Testis (tissue), 5 donors: ENCODE data around the gene PMP22. TPM values are rescaled to one million over a fixed set of nuclear protein-coding genes. Genes with fewer than 3 reads are reported as not detected.

Experiments used
- DNase-seq: peaks from one replicate; pipeline ENCODE4 v3.0.0-alpha.2; 2019
- H3K27ac ChIP-seq, 2 donors: fragments of 200-600 bp; sonication (generic); one replicate each; pipeline ENCODE4 v1.5.1; 2019
- H3K27me3 ChIP-seq: fragments of 200-600 bp; sonication (generic); one replicate; pipeline ENCODE4 v1.5.1; 2019
- H3K36me3 ChIP-seq: fragments of 200-600 bp; sonication (generic); one replicate; pipeline ENCODE4 v1.5.1; 2017; ENCODE audit warnings: low read depth; ENCODE audit errors: missing control alignments
- H3K4me1 ChIP-seq: fragments of 200-600 bp; sonication (generic); one replicate; pipeline ENCODE4 v1.5.1; 2019
- H3K4me3 ChIP-seq, 2 donors: fragments of 200-600 bp; sonication (generic); one replicate each; pipeline ENCODE4 v1.5.1; 2017 to 2019
- H3K9me3 ChIP-seq: fragments of 200-600 bp; sonication (generic); one replicate; pipeline ENCODE4 v1.5.1; 2017
- POLR2A ChIP-seq: fragments of 450-650 bp; IDR thresholded peaks from one replicate; pipeline ENCODE4 v1.6.1; 2017; ENCODE audit warnings: antibody characterized with exemption, mild to moderate bottlenecking, moderate library complexity
- WGBS, 2 donors: methylation state at CpG; one replicate each; pipeline ENCODE4 v1.1.5; 2018; 5-methylcytosine and 5-hydroxymethylcytosine counted together
- intact Hi-C: fragments of 100-400 bp; cut with DNase I; formaldehyde crosslinking; loops from one replicate; pipeline ENCODE4 v1.15.1; 2023; ENCODE audit warnings: low total_unique reads
- long read RNA-seq, 2 donors: transcript quantifications; one replicate each; lab custom pipeline, GENCODE V29; 2026
- polyA plus RNA-seq: library from polyadenylated mRNA; stranded (reverse); fragments of 350-450 nt; fragmentation: Illumina TruSeq; extraction: RNeasy Lipid Tissue Mini Kit (QIAGEN cat#74804); gene quantifications from one replicate; pipeline ENCODE4 v1.2.3, GENCODE V29; 2014; ENCODE audit warnings: low read depth, low replicate concordance; ENCODE audit not compliant: insufficient read depth
- total RNA-seq, 2 donors: library from RNA; depleted of rRNA; stranded (reverse); fragments of >200 nt; gene quantifications; one replicate each; pipeline ENCODE4 v1.2.3, GENCODE V29; 2016
- TF ChIP-seq, protein P1 (sequence below), 3 experiments: fragments of 450-650 bp in 2 of 3; fragments of 200-600 bp in 1 of 3; sonication (generic) in 1 of 3; IDR thresholded peaks; one replicate each; pipeline ENCODE4 v1.5.1; 2016 to 2019; ENCODE audit warnings: antibody characterized with exemption in 3 of 3, mild to moderate bottlenecking in 2 of 3, moderate library complexity in 1 of 3

Gene PMP22
- total RNA-seq (10 to 100 TPM; 31.1 to 49.2 TPM), polyA plus RNA-seq (70.0 TPM)
- long read RNA-seq, donor 1, transcript PMP22-203 (5 exons, 1,817 nt), result major isoform, 40 of 64 reads
- long read RNA-seq, donor 1, transcript PMP22-201 (5 exons, 1,861 nt), result minor isoform, 7 of 64 reads
- long read RNA-seq, donor 1, partial matches to known transcripts, result 16 of 64 reads
- long read RNA-seq, donor 1, other reads (novel, unspliced or antisense), result 0 of 64 reads
- long read RNA-seq, donor 2, transcript PMP22-201 (5 exons, 1,861 nt), result minor isoform, 5 of 35 reads
- long read RNA-seq, donor 2, transcript PMP22-203 (5 exons, 1,817 nt), result major isoform, 20 of 35 reads
- long read RNA-seq, donor 2, partial matches to known transcripts, result 9 of 35 reads
- long read RNA-seq, donor 2, other reads (novel, unspliced or antisense), result 0 of 35 reads

DNA sequence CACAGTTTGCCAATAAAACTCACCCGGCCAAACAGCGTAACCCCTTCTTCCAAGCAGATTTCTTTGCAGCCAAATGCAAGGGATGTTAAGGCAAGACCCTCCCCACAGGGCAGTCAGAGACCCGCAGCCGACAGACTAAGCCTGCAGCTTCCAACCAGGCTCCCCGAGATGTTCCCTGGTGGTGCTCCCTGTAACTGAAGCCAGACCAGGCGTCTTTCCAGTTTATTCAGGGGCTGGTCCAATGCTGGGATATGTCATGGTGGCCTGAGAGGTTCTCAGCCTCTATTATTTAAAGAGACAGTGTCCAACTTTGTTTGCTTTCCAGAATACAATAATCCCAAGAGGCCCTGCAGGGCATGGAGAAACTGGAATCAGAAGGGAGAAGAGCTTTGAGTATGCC lies at the start of gene PMP22:
Gene PMP22, minus strand, starts transcription at position 196 of the 400 bp plus-strand sequence. CDS start 4,599 bp downstream, outside the sequence.
- H3K9me3 ChIP-seq, result no peaks in the 10 kb centered on the region
- no peaks in the 10 kb centered on the region for H3K27me3 ChIP-seq
- WGBS, 2 donors, result 48 to 57% methylated on average over 6 of the region's 6 CpGs
- H3K36me3 ChIP-seq, result no peaks in the 10 kb centered on the region
- intact Hi-C loops, result no loop called here
- DNase-seq, result peak; percentile 62
- peak within 1 kb of the TSS in 1 of 2 donors; percentile 2 for H3K4me3 ChIP-seq
- H3K27ac ChIP-seq, result no peak within 1 kb of the TSS
- no peak for TF ChIP-seq POLR2A
- TF ChIP-seq, protein P1, sequence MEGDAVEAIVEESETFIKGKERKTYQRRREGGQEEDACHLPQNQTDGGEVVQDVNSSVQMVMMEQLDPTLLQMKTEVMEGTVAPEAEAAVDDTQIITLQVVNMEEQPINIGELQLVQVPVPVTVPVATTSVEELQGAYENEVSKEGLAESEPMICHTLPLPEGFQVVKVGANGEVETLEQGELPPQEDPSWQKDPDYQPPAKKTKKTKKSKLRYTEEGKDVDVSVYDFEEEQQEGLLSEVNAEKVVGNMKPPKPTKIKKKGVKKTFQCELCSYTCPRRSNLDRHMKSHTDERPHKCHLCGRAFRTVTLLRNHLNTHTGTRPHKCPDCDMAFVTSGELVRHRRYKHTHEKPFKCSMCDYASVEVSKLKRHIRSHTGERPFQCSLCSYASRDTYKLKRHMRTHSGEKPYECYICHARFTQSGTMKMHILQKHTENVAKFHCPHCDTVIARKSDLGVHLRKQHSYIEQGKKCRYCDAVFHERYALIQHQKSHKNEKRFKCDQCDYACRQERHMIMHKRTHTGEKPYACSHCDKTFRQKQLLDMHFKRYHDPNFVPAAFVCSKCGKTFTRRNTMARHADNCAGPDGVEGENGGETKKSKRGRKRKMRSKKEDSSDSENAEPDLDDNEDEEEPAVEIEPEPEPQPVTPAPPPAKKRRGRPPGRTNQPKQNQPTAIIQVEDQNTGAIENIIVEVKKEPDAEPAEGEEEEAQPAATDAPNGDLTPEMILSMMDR (IDR thresholded peaks at IDR 0.05), result peak in 1 of 3 experiments; percentile 3
- H3K4me1 ChIP-seq, result peaks cover 13% of the 10 kb centered on the region

DNA sequence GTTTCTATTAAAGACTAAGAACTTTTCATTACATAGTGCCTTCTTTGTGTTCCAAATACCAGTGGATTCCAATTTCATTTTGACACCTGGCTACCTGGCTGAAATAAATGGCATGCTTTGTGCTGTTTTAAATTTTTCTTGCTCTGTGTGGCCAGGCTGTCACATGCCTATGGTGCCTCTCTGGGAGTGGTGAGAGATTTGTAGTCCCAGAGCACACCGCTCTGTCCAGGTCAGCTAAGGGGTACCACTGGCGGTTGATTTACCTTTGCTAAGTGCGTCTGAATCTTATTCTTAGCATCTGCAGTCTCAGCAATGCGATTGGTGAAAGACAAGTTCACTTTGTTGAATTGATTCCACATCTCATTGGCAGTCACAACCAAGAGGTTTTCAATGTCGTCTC lies 46.9 kb upstream of the PMP22 start:
- H3K4me3 ChIP-seq, result no peak overlapping the region
- H3K4me1 ChIP-seq, result no peaks in the 10 kb centered on the region
- H3K27ac ChIP-seq, result no peak overlapping the region
- no peak for DNase-seq
- 83 to 90% methylated on average over 5 of the region's 5 CpGs for WGBS, 2 donors
- no peaks in the 10 kb centered on the region for H3K36me3 ChIP-seq
- no peaks in the 10 kb centered on the region for H3K9me3 ChIP-seq
- TF ChIP-seq, protein P1 (IDR thresholded peaks at IDR 0.05), result no peak
- TF ChIP-seq POLR2A, result no peak
- intact Hi-C loops, result no loop called here
- no peaks in the 10 kb centered on the region for H3K27me3 ChIP-seq

DNA sequence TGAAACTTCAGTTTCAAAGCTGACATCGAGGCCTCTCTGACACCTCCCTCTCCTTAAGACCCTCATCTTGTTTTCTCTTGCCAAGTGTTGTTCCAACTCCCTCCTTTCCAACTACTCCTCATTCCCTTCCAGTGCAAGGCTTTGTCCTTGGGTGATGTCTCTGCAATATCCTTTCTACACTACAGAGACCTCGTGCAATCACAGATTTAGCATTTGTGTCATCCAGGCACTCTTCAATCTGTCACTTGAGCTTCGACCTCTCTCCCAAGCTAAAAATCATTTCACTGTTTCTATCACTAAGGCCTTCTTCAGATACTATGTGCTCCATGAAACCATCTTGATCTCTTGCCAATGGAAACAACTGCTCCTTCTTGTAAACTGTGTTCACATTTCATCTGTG lies 44.7 kb upstream of the PMP22 start:
- WGBS, 2 donors, result 51 to 66% methylated on average over 3 of the region's 3 CpGs
- intact Hi-C loops, result no loop called here
- Histone ChIP-seq H3K27me3 (no peaks in the 10 kb centered on the region), H3K9me3 (no peaks in the 10 kb centered on the region), H3K27ac (no peak overlapping the region), H3K4me3 (no peak overlapping the region), H3K36me3 (no peaks in the 10 kb centered on the region), H3K4me1 (no peaks in the 10 kb centered on the region)
- no peak for TF ChIP-seq POLR2A
- TF ChIP-seq, protein P1 (IDR thresholded peaks at IDR 0.05), result no peak
- DNase-seq, result no peak

DNA sequence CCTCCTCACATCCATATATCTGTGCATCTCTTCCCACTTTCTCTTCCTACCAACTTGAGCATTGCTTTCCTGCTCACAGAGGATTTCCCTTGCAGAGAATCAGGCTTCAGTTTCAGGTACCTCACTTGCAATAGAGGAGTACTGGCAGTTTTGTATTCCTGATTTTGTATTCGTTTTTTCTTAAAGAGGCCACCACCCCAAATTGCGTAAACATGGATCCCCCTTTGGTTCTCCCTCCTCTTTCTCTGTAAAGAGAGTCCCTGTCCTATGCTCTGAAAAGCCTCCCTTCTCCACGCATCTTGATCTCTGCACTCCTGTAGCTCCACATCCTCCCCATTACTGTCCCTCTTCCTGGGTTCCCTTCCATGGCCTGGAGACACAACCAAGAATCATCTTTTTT lies 44.1 kb upstream of the PMP22 start:
- TF ChIP-seq, protein P1 (IDR thresholded peaks at IDR 0.05), result no peak
- no peak for TF ChIP-seq POLR2A
- Histone ChIP-seq H3K27me3 (no peaks in the 10 kb centered on the region), H3K36me3 (no peaks in the 10 kb centered on the region), H3K4me1 (no peaks in the 10 kb centered on the region), H3K4me3 (no peak overlapping the region), H3K9me3 (no peaks in the 10 kb centered on the region), H3K27ac (no peak overlapping the region)
- DNase-seq, result no peak
- WGBS, 2 donors, result 52 to 91% methylated on average over 3 of the region's 3 CpGs
- intact Hi-C loops, result no loop called here

DNA sequence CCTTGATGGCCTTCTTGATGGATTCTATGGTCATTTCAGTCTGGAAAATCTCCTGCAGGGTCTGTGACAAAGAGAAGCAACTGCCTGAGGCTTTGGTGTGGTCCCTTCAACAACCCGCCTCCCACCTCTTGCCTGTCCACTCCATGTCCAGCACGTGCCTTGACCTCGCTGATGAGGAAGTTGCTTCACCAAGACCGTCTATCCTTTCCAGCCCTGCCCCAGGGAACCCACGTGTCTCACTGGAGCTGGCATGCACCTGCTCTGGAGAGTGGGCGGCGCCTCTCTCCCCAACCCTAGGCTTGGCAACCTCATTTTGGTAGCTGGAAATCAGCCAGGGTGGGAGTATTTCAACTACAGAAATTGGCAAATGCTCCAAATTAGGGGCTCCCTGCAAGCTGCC lies 43.6 kb upstream of the PMP22 start:
- 83 to 87% methylated on average over 7 of the region's 7 CpGs for WGBS, 2 donors
- Histone ChIP-seq H3K36me3 (no peaks in the 10 kb centered on the region), H3K27ac (no peak overlapping the region), H3K4me3 (no peak overlapping the region), H3K4me1 (no peaks in the 10 kb centered on the region), H3K27me3 (no peaks in the 10 kb centered on the region), H3K9me3 (no peaks in the 10 kb centered on the region)
- TF ChIP-seq, protein P1 (IDR thresholded peaks at IDR 0.05), result no peak
- TF ChIP-seq POLR2A, result no peak
- intact Hi-C loops, result no loop called here
- no peak for DNase-seq
